ENCODE results near the gene ZSCAN30. TPM values are rescaled to one million over a fixed set of nuclear protein-coding genes. Genes with fewer than 3 reads are reported as not detected.

The ZSCAN30 gene
- total RNA-seq, 4 donors from 2014 or later = 9.5 to 14.0 (median 13.6) TPM

- no peak for ATAC-seq (ENCODE audit: low FRiP score)
- DNase-seq (ENCODE audit: low spot score) = no peak
Observed at GRCh38 chr18:35328868-35329267, 38.8 kb upstream of the ZSCAN30 start.

GRCh38 chr18:35326695-35327387 is 36.8 kb upstream of the ZSCAN30 start:
- no peak for DNase-seq (ENCODE audit: low spot score)
- ATAC-seq (ENCODE audit: low FRiP score) = no peak
- TF ChIP-seq, protein P1, sequence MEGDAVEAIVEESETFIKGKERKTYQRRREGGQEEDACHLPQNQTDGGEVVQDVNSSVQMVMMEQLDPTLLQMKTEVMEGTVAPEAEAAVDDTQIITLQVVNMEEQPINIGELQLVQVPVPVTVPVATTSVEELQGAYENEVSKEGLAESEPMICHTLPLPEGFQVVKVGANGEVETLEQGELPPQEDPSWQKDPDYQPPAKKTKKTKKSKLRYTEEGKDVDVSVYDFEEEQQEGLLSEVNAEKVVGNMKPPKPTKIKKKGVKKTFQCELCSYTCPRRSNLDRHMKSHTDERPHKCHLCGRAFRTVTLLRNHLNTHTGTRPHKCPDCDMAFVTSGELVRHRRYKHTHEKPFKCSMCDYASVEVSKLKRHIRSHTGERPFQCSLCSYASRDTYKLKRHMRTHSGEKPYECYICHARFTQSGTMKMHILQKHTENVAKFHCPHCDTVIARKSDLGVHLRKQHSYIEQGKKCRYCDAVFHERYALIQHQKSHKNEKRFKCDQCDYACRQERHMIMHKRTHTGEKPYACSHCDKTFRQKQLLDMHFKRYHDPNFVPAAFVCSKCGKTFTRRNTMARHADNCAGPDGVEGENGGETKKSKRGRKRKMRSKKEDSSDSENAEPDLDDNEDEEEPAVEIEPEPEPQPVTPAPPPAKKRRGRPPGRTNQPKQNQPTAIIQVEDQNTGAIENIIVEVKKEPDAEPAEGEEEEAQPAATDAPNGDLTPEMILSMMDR (IDR thresholded peaks at IDR 0.05) = no peak

More at GRCh38 chr18:35328868-35329267, 38.8 kb upstream of the ZSCAN30 start:
- TF ChIP-seq, protein P1 (IDR thresholded peaks at IDR 0.05) = no peak

GRCh38 chr18:35324926-35325655 is 35.1 kb upstream of the ZSCAN30 start:
- TF ChIP-seq, protein P1 (IDR thresholded peaks at IDR 0.05) = no peak
- DNase-seq (ENCODE audit: low spot score) (no peak), ATAC-seq (ENCODE audit: low FRiP score) (no peak)

DNA sequence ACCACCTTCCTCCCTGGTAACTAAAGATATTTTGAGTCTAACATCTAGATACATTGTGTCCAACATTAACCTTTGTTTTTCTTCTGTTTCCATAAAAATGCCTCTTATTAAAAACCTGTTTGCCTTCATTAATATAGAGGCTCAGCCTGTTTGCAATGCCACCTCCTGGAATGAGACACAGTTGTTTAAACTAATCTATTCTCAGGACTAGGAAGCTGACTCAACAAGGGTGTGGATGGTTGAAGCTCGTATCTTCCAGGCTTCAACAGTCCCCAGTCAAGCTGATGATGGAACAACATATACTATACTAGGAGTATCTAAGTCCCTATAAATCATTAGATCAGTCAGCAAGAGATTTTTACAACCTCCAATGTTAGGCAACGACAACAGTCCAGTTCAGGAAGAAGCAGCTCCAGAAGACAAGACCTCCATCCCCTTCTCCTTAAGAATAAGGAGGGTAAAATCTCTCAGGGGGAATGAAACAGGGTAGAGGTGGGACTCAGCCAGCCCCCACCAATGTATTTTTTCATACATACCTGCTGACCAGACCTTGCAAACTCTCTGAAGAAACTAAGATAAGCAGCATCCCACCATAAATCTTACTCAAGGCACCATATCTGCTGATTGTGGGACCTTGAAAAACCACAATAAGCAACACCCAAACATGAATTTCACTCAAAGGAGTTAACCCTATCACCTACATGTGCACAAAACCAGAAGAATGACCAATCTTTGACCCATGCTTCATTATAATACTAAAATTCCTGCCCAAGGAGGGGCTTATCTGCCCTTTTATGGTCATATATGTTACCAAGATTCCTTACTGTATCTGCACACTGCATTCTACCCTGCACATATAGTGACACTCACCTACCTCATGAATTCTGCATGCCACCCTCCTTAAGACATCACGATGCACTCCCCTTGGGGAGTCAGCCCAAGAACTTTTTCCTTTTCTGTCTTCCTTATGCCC is 32.7 kb upstream of the ZSCAN30 start:
- TF ChIP-seq, protein P1 (IDR thresholded peaks at IDR 0.05) = no peak
- DNase-seq (ENCODE audit: low spot score) (no peak), ATAC-seq (ENCODE audit: low FRiP score) (no peak)

- no peak for ATAC-seq (ENCODE audit: low FRiP score)
- no peak for DNase-seq (ENCODE audit: low spot score)
- TF ChIP-seq, protein P1 (IDR thresholded peaks at IDR 0.05) = no peak
Observed at GRCh38 chr18:35311496-35311895, 21.5 kb upstream of the ZSCAN30 start.

DNA sequence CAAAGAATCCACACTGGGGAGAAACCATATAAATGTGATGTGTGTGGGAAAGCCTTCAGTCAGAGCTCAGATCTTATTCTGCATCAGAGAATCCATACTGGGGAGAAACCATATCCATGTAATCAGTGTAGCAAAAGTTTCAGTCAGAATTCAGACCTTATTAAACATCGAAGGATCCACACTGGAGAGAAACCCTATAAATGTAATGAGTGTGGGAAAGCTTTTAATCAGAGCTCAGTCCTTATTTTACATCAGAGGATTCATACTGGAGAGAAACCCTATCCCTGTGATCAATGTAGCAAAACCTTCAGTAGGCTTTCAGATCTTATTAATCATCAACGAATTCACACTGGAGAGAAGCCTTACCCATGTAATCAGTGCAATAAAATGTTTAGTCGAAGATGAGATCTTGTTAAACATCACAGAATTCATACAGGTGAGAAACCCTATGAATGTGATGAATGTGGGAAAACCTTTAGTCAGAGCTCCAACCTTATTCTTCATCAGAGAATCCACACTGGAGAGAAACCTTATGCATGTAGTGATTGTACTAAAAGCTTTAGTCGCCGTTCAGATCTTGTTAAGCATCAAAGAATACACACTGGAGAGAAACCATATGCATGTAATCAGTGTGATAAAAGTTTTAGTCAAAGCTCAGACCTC is 16.7 kb upstream of the ZSCAN30 start:
- ATAC-seq (ENCODE audit: low FRiP score) (no peak), DNase-seq (ENCODE audit: low spot score) (no peak)
- TF ChIP-seq, protein P1 (IDR thresholded peaks at IDR 0.05) = no peak
